Stimulated activated CD8-positive, alpha-beta memory T cell treated with anti-CD3 and anti-CD28 coated beads, Interleukin-7, amount 100 ng/mL, for 4 hours (primary cell): ENCODE data around the gene NRF1.

Source experiments
- DNase-seq, 2 donors: peaks; one replicate each; pipeline ENCODE4 v3.0.0-alpha.2; 2020; ENCODE audit warnings: low read depth in 2 of 2

Gene NRF1

DNA sequence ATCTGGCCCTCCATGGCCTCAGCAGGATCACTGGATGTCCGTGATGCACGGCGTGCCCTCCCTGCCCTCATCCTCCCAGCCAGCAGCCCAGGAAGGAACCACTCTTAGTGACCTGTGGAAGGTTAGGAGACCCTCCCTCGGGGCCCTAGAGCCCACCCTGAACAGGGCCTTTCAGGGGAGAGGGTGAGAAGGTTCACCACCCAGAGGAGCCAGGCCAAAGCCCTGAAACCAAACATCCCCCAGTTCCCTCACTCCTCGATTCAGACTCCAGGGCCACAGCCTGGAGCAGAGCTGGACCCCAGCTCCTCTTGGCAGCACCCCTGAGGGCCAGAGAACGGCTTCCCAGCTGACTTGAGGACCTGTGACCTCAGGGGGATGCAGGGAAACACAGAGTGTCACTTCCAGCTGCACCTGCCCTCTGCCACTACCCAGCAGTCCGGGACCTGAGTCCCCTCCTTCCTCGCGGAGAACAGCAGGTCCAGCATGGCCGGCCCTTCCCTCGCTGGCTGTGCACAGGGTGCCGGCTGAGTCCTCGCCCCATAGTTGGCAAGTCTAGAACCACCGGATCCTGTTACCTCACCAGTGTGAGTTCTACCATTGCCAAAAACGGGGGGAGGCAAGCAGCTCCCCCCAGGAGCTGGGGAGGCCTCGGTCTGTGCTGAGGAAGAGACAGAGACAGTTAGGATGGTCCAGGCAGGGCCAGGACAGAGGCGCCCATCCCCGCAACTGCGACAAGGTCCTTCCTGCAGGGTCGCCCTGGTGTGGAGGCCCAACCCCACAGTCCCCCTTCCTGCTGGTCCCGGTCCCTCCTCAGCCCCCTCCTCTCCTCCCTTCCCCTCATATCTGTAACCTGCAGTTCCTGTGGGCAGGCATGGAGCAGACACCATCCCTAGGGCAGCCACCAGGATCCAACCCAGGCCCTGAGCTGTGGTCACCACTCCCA lies 158.6 kb downstream of the NRF1 start:
- DNase-seq: no peak

DNA sequence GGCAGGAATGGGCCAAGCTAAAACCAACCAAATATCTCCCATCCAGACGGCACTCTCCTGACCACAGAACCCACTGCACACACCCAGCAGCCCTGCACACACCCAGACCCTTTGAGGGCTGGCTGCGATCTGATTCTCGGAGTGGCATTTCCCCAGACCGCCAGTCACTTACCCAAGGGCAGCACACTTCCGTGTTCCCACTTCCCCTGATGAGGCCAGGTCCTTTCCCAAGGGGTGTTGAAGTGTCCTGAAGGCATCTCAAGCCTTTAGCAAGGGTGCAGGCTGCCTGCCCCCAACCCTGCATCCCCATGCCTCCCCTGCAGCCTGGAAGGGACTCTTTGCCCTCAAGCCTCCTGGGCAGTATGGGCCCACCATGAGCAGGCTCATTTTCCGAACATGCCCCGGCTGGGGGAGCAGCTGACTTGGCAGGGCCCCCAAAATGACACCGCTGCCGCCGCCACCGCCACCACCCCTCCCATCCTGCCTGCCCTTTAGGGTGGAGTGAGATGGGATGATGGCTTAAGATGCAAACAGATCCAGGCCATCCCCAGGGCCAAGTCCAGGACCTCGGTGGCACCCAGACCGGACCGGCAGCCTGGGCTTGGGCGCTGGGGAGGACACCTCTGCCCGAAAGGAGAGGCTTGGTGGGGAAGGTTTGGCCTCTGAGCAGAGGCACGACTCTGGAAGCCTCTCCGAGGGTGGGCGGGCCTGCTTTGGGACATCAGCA lies 159.8 kb downstream of the NRF1 start:
- no peak for DNase-seq

DNA sequence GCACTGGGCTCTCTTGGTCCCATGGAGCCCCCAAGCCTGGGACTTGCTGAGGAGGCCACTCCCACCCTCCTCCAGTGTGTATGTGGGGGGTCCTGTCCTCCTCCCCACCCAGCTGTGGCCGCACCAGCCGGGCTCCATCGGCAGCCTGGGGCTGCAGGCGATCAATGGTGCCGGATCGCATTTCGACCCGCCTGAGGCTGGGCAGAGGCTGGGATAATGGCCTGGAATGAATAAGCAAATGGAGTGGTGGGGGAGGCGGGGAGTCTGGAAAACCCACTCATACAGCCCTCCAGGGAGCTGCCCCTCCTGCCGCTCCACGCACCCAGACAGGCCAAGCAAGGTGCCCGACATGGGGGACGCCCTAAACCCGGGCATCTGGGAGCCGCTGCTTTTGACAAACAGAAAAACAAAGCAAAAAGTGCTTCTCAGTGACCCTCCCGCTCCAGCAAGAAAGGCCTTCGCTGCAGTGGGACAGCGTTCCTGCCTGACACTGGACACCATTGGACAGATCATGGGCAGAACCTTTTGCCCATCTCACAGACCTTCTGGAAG lies 160.5 kb downstream of the NRF1 start:
- no peak for DNase-seq

DNA sequence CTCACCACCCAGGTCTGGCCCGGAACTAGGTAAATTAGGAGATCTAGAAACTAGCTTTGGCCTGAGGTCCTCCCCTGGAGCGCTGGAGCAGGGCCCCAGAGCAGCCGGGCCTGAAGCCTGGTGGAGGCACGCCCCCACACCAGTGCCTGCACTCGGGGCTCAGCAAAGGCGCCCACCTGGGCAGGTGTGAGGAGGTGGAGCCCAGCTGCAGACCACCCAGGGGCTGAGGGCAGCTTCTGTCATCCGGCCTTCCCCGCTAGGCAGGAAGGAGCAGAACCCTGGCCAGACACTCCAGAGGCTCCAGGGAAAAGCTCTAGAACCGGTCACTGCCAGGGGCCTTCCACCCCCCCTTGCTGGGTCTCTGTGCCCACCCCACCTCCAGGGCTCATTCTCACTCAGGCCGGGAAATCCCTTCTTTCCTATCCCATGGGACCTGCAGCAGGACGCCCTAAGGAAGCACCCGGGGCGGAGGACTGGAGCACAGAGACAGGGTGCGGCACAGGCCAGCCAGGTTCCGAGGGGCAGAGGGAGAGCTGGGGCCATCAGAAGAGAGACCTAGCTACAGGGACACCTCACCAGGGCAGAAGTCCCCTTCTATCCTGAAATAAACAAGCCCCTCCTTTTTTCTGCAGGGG lies 161.2 kb downstream of the NRF1 start:
- DNase-seq: no peak

DNA sequence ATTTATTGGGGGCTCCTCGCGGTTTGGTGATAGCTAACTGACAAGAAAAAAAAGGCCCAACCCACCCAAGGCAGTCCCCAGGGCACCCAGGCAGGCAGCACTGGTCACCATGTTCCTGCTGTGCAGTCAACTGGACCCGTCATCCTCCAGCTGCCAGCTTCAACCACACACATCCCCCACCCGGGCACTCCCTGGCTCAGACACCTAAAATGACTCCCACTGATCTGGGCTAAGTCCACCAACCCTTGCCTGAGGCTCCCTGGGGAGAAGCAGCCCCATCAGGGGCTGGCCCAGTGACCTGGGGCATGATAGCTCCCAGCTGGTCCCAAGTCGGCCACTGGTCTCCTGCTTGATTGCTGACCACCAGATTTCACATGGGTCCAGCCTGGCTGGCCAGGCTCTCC lies 161.8 kb downstream of the NRF1 start:
- DNase-seq: no peak

DNA sequence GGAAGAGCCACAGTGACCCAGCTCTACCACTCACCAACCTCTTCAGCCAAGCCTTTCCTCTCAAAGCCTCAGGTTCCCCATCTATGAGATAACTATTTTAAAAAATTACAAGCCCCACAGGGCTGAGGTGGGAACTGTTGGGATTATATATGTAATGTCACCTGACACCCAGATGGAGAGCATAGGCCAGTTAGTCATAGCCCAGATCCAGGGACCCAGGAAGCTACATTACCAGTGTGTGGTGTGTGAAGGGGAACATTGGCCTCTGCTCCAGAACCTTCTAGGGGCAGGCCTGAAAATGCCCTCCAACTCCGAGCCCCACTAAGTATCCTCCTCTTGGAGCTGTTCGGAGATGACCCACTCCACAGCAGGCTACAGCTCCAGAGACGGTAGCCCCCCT lies 162.4 kb downstream of the NRF1 start:
- no peak for DNase-seq

DNA sequence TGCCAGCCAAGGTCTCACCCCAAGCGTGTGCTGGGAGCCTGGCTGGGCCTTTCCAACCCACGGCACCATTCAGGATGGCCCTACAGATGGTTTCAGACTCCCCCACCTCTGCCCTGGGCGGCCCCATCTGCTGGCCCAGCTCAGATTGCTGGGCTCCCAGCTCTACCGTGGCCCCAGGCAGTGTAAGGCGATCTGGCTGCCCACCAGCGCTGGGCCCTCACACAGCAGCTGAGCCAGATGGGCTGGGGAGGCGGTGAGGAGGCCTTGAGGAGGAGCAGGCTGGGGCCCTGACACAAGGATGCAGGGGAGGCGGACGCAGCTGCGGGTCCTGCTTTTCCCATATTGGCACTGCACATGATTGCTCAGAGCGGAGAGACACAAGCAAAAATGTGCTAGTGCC lies 162.8 kb downstream of the NRF1 start:
- DNase-seq: no peak

DNA sequence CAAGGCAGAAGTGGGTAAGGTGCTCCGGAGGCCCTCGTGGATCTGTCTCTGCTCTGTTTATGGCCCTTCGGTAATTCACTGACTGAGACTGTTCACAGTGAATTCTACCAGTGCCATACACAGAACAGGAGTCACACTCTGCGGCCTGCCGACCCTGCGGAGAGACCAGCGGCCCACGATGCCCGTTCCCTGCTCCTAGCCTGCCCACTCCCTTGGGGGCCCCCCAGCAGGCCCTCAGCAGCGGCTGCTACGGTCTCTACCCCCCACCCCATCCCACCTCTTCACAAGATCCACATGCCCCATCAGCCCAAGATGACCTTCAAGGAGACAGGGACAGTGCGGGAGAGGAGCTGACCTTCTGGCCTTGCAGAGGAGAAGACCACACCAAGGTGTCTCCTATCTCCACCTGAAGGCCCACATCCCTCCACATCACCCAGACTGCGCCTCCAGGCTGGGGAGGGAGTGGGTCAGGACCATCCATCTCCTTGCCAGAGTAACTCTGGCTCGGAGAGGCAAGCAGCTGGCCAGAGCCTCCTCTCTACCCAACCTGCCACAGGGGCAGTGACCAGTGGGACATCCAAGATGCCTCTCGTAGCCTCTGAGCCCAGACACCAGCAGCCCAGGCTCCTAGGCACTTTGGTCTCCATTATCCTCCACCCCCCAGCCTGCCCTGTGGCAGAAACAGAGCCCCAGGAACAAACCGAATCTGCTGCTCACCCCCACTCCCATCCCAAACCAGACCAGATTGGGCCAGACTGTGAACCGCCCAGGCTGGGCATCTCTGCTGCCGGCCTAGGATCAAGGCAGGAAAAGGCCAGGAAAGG lies 163.6 kb downstream of the NRF1 start:
- DNase-seq: no peak

DNA sequence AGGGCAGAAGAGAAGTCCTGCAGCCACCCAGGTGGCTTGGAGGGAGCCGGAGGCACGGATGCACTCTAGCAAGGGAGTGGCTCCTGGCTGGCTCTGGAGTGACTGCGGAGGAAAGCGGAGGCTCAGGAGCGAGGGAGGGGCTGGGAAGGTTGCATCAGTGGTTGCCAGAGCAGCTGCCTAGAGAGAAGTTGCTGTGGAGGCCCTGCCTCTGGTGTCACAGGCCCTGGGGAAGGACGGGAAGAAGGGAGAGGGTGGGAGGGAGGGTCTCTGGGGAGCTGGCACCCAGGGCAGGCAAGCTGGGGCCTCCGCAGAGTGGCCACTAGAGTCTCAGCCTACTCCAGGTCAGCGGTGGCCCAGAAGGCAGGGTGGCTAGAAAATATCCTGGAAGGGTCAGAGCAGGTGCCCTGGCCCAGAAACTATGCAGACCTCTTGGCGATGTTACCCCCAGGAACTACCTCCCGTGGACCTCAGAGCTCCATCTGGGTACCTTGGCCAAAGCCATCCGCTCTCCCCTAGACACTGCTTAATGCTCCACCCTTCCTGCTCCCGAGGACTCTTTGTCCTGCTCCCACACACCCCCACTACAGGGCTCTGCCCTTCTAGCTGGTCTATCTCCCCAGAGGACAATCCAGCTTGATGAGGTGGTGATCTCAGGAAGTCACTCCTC lies 164.3 kb downstream of the NRF1 start:
- no peak for DNase-seq

DNA sequence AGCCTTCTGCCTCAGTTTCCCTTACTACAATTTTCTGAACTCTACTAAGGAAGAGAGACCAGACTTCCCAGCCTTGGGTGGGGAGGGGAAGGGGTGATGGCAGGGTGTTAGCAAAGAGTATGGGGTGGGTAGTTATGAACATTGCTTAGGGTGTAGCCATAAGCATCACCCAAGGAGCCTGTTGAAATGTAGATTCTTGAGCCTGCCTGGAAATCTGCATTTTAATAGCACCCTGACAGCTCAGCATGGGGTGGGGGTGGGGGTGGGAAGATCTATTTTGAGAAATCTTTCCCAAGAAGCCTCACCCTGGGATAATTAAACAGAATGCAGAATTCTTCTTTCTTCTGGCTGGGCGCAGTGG lies 164.8 kb downstream of the NRF1 start:
- no peak for DNase-seq

DNA sequence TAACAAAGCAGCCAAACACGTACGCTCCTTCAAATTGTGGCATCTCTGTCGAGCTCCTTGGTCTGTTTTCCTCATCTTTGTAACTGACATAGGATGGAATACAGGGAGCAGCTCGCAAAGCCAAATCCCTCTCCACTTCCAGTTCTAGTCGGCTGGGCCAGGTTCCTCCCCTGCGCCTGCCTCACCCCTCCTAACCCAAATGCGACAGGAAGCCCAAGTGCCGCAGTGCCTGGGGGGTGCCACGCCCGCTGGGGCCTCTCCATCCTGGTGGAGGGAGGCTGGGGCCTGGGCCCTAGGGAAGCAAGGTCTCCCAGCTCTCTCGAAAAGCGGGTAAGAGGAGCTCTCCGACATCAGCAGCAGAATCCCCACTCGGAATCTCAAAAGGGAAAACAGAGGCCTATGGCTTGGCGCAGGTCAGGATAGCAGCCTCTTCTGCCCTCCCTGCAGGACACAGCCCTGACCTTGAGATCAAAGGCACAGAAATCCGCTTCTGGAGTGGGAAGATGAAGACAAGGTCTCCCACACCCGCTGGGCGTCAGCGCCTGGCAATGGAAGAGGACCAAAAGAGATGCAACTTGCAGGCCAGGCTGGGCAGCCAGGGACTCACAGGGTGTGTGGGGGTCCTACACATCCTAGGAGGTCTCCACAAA lies 165.8 kb downstream of the NRF1 start:
- DNase-seq: no peak

DNA sequence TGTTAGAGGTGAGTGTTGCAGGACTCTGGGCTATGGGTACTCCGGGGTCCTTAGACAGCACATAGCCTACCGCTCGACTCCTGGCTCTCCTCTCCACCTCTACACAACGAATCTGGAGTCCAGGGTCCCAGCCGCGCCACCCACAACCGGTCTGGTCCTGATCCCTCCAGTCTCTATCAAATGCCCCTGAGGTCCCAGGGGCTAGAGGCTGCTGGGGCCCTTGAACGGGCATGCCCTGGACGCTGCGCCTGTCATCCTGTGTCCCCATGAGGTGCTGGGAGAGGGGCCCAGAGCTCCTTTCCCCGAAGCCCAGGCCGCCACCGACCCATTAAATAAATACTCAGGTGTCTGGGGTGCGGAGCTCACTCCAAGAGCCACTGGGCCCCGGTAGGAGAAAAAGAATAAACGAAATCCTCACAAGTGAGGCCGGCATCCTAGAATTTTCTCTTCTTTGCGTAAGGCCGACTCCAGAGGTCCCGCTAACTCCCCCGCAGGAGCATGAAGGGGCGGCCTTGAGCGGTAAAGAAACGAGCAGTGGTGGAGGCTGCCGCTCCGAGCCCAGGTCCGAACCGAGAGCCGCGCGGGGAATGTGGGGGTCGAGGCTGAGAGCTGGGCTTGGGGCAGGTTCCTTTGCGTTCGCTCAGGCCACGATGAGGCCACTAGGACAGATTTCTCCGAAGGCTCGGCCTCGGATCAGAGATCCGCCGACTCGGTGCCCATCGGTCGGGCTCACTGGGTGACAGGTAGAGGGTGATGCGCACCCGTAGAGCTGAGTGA lies 166.7 kb downstream of the NRF1 start:
- no peak for DNase-seq

DNA sequence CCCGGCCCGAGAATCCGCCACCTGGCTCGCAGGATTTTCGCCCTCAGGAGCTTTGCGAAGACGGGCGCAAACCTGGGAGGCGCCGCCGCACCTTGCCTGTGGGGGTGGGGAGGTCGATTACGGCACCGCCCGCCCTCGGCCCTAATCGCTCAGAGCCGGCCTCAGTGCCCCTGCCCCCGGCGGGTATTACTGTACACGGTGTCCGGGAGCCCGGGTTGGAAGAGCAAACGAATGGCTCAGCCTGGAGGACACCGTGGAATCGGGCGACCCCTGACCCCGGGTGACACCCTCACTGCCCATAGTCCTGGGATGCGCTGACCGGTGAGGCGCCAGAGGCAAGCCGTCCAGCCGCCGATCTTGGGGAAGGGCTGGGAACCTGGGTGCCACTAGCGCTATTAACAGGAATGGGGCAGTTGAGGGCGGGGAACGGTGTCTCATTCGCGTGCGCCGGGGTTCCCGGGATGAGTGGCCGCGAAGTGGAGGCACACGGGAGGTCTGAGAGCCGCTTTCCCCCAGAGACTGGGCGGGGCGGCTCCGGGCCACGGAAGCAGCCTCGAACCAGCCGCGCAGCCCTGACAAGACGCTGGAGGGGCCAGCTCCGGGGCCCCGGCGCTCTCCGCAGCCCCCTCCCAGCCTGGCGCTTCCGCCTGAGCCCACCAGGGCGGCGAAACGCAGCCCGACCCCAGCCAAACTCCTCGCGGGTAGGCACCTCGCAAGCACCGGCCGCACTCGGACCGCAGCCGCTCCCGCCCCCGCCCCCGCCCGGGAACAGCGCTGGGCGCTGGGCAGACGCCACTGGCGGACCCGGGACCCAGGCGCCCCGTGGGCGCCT lies 167.5 kb downstream of the NRF1 start:
- no peak for DNase-seq

DNA sequence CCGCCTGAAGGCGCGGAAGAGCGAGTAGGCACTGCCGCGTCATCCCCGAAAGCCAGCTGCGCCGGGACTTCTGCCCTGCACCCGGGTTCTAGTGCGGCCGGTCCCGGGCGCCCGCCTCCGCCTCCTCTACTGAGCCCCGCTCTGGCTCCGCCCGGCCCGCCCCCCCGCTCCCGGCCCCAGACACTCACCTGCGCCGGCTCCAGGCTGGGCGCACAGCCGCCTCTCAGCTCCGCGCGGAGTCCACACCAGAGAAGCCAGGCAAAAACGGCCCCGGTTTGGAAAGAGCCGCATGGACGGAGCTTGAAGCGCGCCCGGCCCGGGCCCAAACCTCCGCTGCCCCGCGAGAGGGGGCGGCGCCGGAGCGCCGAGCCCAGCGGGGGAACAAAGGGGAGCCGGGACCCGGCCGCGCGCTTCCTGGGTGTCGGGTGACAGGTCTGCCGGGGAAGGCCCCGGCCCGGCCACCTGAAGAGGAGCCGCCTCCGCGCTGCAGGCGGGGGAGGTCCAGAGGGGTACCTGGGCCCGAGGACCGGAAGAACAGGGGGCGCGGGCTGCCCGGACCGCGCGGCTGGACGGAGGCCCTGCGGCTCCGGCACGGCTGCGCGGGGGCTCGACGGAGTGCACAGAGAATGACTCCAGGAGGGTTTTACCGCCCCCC lies 168.2 kb downstream of the NRF1 start:
- DNase-seq: no peak

DNA sequence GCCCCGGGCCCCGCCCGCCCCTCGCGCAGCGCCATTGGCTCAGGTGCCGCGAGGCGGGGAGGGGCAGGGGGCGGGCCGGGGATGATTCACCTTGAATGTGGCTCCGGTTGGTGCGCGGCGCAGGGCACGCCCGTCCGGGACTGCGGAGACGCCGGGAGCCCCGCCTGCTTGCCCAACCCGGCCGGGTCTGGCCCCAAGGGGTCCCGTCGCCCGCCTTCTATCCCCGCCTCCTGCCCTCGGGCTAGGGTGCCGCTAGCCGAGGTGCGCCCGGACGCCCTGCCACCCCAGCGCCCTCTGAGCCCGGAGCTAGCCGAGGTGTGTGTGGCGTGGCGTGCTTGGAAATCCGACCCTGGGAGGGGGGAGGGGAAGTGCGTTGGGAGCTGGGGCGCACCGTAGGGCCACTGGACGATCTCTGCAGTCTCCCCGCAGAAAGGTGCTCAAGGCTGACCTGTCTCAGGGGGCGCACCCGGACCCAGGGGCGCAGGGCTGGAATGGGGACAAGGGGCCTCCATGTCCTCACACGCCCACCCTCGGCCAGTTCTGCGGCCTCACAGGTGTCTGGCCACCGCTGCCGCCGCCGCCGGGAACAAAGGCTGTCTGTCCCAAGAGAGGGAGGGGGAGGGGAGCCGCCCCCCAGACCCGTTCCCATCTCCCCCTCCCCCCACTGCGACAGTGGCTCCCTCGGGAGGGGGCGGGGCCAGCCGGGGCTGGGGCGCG lies 168.9 kb downstream of the NRF1 start:
- DNase-seq: peak; percentile 69 to 74

DNA sequence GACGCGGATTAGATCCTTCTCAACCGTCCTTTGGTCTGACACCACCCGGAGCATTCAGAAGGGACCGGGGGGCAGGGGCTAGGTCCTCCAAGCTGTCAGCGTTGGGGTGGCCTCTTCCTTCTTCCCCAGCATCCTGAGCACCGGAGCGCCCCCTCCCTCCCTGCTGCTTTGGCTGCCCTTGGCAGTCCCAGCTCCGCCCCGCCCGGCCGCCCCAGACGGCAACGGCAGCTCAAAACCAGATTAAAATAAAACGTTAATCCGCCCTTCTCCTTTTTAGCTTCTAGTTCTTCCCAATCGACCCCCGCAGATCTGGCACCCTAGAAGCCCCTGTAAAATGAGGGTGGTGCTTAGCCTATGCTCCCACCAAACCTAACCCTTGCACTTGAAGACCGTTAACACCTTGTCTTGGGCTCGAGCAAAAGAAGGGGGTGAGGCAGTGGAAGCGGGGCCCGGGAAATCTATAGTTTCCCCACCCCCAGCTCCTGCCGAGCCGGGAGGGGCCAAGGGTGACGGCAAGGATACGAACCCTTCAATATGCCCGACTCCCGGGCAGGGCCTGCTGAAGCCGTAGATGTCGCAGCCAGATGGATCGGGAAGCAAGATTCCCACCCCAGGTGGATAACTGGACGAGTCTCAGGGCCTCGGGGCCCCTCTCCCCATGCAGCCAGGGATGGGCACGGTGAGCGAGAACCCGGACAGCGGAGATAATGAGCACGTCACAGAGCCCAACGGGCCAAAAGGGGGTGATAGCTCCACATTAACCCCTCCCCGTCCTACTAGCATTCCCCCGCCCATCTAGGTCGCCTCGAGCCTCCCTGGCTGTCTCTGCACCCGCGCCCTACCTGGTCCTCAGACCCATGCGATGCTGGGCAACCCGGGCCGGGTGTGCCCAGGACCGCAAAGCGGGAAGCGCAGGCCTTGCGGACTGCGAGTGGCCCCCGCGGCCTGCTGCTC lies 169.7 kb downstream of the NRF1 start:
- DNase-seq: no peak
